Measurements from ENCODE around the gene TBC1D2. TPM values are rescaled to one million over a fixed set of nuclear protein-coding genes. Genes with fewer than 3 reads are reported as not detected.
A peak's percentile ranks its signal among the peaks of the same experiment; 100 is the strongest.

The TBC1D2 gene
- total and polyA plus RNA-seq, 2 of the 13 experiments (the other 11 are each of a cell fraction or from before 2014, with no cell fraction given), result 2.0 to 2.8 TPM

DNA sequence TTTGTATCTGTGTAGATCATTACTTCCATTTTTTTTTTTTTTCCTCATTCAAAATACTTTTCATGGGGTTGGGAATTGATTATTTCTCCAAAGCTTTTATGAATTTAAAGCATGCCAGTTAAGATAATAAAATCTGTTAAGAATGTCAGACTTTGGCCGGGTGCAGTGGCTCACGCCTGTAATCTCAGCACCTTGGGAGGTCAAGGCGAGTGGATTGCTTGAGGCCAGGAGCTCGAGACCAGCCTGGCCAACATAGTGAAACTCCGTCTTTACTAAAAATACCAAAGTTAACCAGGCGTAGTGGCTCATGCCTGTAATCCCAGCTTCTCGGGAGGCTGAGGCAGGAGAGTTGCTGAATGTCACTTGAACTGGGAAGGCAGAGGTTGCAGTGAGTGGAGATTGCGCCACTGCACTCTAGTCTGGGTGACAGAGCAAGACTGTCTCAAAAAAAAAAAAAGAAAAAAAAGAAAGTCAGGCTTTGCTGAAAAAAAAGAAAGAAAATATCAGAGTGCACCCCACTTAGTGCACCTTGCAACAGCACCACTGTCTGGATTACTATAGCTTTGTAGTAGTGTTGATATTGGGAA is 18.5 kb downstream of the TBC1D2 start:
- intact Hi-C loops (cut with micrococcal nuclease; ENCODE audit: unreplicated experiment), result no loop called here
- Histone ChIP-seq H3K4me3 (replicated peaks in 1 of 3; ENCODE audit: insufficient read depth in 1 of 3, low read depth in 2 of 3, low read length in 3 of 3) (no peak overlapping the region), H3K4me1 (ENCODE audit: insufficient read depth, low read length) (peaks cover 7% of the 10 kb centered on the region), H3K9ac (ENCODE audit: insufficient read depth, low read depth, low read length) (no peak overlapping the region), H3K4me2 (ENCODE audit: low read depth, low read length) (no peak overlapping the region), H3K9me3 (ENCODE audit: low read length) (no peaks in the 10 kb centered on the region), H2AFZ (ENCODE audit: low read length) (no peak overlapping the region), H4K20me1 (ENCODE audit: insufficient read depth, low read length) (no peaks in the 10 kb centered on the region), H3K27me3 (ENCODE audit: control insufficient read depth in 1 of 2, insufficient read depth in 2 of 2, low read length in 2 of 2) (no peaks in the 10 kb centered on the region), H3K27ac (ENCODE audit: extremely low read length, insufficient read depth, low read length) (no peak overlapping the region), H3K36me3 (replicated peaks in 1 of 2; ENCODE audit: control insufficient read depth in 1 of 2, insufficient read depth in 2 of 2, low read length in 2 of 2) (peaks cover 0 to 1% of the 10 kb centered on the region in 2 experiments; a peak in 1 of 5 replicates), H3K79me2 (ENCODE audit: insufficient read depth, low read length) (no peaks in the 10 kb centered on the region)
- CTCF ChIA-PET (ENCODE audit: low intra/inter-chr PET ratio, low total read pairs), result no interaction called here
- WGBS (ENCODE audit: low lambda C conversion rate), result 82% methylated on average over 8 of the region's 8 CpGs
- no TSS peak for BruUV-seq (replicated peaks)
- POLR2A ChIA-PET, result interaction anchor here (1.3 to 1.6 kb wide), 2 partner anchors 8 to 19 kb away, joined by 5 read pairs; partner anchors contain the start of gene TBC1D2
- no peak for ATAC-seq
- no peak for FAIRE-seq
- DNase-seq (ENCODE audit: low spot score), result no peak
- in situ Hi-C loops (cut with HindIII; ENCODE audit: extremely low pct_ligation_motif_present, low pct_unique_long_range_greater_than_20kb), result no loop called here
- TF ChIP-seq ARHGAP35 (CRISPR knock-in tag; IDR thresholded peaks at IDR 0.05; ENCODE audit: borderline replicate concordance), result no peak
- TF ChIP-seq CEBPB (IDR thresholded peaks at IDR 0.05; ENCODE audit: borderline replicate concordance, low read depth, low read length), result peak; percentile 33; the same call in 1 of the 2 replicates
- TF ChIP-seq, protein P1, sequence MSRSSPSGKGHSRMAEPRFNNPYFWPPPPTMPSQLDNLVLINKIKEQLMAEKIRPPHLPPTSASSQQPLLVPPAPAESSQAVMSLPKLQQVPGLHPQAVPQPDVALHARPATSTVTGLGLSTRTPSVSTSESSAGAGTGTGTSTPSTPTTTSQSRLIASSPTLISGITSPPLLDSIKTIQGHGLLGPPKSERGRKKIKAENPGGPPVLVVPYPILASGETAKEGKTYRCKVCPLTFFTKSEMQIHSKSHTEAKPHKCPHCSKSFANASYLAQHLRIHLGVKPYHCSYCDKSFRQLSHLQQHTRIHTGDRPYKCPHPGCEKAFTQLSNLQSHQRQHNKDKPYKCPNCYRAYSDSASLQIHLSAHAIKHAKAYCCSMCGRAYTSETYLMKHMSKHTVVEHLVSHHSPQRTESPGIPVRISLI (CRISPR knock-in tag; IDR thresholded peaks at IDR 0.05; ENCODE audit: borderline replicate concordance), result peak; percentile 35; the same call in 1 of the 2 replicates
- no peak for TF ChIP-seq PLRG1 (conservative IDR thresholded peaks at IDR 0.05)

DNA sequence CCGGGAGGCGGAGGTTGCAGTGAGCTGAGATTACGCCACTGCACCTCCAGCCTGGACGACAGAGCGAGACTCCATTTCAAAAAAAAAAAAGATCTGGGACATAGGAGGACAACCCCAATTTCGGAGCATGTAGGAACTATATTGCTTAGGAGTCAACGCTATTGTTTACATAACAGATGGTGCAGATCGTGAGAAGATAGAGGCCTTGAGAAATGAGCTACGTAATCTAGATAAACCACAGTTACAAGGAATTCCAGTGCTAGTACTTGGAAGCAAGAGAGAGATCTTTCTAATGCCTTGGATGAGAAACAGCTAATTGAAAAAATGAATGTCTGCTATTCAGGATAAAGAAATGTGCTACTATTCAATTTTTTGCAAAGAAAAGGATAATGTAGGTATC is 20.3 kb downstream of the TBC1D2 start:
- intact Hi-C loops (cut with micrococcal nuclease; ENCODE audit: unreplicated experiment) (no loop called here), in situ Hi-C loops (cut with HindIII; ENCODE audit: extremely low pct_ligation_motif_present, low pct_unique_long_range_greater_than_20kb) (no loop called here)
- CTCF ChIA-PET (ENCODE audit: low intra/inter-chr PET ratio, low total read pairs), result no interaction called here
- no peaks in the 10 kb centered on the region for H3K9me3 ChIP-seq (ENCODE audit: low read length)
- POLR2A ChIA-PET, result interaction anchor here (2.2 kb wide), 1 partner anchor 21 kb away, joined by 6 read pairs; the partner anchor contains the start of gene TBC1D2
- H3K79me2 ChIP-seq (ENCODE audit: insufficient read depth, low read length), result no peaks in the 10 kb centered on the region
- H4K20me1 ChIP-seq (ENCODE audit: insufficient read depth, low read length), result no peaks in the 10 kb centered on the region
- H3K36me3 ChIP-seq (replicated peaks in 1 of 2; ENCODE audit: control insufficient read depth in 1 of 2, insufficient read depth in 2 of 2, low read length in 2 of 2), result peaks cover 0 to 1% of the 10 kb centered on the region in 2 experiments; a peak in 1 of 5 replicates
- ATAC-seq (no peak), DNase-seq (ENCODE audit: low spot score) (no peak), FAIRE-seq (no peak)
- H2AFZ ChIP-seq (ENCODE audit: low read length), result no peak overlapping the region
- no TSS peak for BruUV-seq (replicated peaks)
- H3K4me3 ChIP-seq (replicated peaks in 1 of 3; ENCODE audit: insufficient read depth in 1 of 3, low read depth in 2 of 3, low read length in 3 of 3), result no peak overlapping the region
- no peak overlapping the region for H3K27ac ChIP-seq (ENCODE audit: extremely low read length, insufficient read depth, low read length)
- peaks cover 17% of the 10 kb centered on the region for H3K4me1 ChIP-seq (ENCODE audit: insufficient read depth, low read length)
- H3K9ac ChIP-seq (ENCODE audit: insufficient read depth, low read depth, low read length), result no peak overlapping the region
- no peaks in the 10 kb centered on the region for H3K27me3 ChIP-seq (ENCODE audit: control insufficient read depth in 1 of 2, insufficient read depth in 2 of 2, low read length in 2 of 2)
- H3K4me2 ChIP-seq (ENCODE audit: low read depth, low read length), result no peak overlapping the region
- 88% methylated on average over 9 of the region's 9 CpGs for WGBS (ENCODE audit: low lambda C conversion rate)
- TF ChIP-seq SIN3A (IDR thresholded peaks at IDR 0.05; ENCODE audit: borderline replicate concordance, low read depth, low read length) (no peak), SP2 (CRISPR knock-in tag; IDR thresholded peaks at IDR 0.05) (no peak), SNRNP70 (IDR thresholded peaks at IDR 0.05; ENCODE audit: low read depth, low read length) (no peak), ZBTB42 (CRISPR knock-in tag; IDR thresholded peaks at IDR 0.05) (no peak), AHR (CRISPR knock-in tag; IDR thresholded peaks at IDR 0.05) (no peak), POLR2AphosphoS2 (IDR thresholded peaks at IDR 0.05; ENCODE audit: low read depth, low read length) (no peak)
- TF ChIP-seq, protein P2, sequence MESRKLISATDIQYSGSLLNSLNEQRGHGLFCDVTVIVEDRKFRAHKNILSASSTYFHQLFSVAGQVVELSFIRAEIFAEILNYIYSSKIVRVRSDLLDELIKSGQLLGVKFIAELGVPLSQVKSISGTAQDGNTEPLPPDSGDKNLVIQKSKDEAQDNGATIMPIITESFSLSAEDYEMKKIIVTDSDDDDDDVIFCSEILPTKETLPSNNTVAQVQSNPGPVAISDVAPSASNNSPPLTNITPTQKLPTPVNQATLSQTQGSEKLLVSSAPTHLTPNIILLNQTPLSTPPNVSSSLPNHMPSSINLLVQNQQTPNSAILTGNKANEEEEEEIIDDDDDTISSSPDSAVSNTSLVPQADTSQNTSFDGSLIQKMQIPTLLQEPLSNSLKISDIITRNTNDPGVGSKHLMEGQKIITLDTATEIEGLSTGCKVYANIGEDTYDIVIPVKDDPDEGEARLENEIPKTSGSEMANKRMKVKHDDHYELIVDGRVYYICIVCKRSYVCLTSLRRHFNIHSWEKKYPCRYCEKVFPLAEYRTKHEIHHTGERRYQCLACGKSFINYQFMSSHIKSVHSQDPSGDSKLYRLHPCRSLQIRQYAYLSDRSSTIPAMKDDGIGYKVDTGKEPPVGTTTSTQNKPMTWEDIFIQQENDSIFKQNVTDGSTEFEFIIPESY (CRISPR knock-in tag; IDR thresholded peaks at IDR 0.05), result no peak
- TF ChIP-seq, protein P3, sequence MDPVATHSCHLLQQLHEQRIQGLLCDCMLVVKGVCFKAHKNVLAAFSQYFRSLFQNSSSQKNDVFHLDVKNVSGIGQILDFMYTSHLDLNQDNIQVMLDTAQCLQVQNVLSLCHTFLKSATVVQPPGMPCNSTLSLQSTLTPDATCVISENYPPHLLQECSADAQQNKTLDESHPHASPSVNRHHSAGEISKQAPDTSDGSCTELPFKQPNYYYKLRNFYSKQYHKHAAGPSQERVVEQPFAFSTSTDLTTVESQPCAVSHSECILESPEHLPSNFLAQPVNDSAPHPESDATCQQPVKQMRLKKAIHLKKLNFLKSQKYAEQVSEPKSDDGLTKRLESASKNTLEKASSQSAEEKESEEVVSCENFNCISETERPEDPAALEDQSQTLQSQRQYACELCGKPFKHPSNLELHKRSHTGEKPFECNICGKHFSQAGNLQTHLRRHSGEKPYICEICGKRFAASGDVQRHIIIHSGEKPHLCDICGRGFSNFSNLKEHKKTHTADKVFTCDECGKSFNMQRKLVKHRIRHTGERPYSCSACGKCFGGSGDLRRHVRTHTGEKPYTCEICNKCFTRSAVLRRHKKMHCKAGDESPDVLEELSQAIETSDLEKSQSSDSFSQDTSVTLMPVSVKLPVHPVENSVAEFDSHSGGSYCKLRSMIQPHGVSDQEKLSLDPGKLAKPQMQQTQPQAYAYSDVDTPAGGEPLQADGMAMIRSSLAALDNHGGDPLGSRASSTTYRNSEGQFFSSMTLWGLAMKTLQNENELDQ (CRISPR knock-in tag; IDR thresholded peaks at IDR 0.05; ENCODE audit: borderline replicate concordance), result no peak

All from HepG2 (cell line).